ENCODE measurements around the gene YJEFN3.

DNA sequence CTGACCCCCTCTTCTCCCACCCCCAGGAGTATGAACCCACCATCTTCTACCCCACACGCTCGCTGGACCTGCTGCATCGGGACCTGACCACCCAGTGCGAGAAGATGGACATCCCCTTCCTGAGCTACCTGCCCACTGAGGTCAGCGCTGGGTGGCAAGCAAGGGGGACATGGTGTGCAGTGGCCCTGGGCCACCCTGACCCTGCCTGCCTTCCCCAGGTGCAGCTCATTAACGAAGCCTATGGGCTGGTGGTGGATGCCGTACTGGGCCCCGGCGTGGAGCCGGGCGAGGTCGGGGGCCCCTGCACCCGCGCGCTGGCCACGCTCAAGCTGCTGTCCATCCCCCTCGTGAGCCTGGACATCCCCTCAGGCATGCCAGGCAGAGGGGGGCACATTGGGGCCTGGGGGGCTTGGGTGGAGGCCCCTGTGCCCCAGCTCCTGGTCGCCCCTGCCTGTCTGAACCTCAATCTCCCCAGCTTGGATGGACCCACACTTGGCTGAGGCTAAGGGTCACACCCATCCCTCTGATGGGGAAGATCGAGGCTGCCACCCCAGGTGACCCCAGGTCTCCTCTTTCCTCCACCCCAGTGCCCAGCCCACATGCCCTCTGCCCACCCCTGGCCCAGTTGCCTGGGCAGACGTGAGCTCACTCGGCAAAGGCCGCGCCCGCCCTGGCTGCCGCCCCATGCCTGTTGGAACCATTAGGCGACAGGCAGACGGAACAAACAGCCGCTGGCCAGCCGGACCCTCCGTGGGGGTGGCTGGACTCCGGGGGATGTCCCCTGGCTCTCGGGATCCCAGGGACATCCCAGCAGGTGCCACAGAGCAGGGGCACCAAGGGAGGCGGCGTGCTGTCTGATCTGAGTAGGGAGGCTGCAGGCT is 6.8 kb downstream of the YJEFN3 start:
- TF ChIP-seq EZH2 (IDR thresholded peaks at IDR 0.05; ENCODE audit: low read length) = no peak
- TF ChIP-seq, protein P1, sequence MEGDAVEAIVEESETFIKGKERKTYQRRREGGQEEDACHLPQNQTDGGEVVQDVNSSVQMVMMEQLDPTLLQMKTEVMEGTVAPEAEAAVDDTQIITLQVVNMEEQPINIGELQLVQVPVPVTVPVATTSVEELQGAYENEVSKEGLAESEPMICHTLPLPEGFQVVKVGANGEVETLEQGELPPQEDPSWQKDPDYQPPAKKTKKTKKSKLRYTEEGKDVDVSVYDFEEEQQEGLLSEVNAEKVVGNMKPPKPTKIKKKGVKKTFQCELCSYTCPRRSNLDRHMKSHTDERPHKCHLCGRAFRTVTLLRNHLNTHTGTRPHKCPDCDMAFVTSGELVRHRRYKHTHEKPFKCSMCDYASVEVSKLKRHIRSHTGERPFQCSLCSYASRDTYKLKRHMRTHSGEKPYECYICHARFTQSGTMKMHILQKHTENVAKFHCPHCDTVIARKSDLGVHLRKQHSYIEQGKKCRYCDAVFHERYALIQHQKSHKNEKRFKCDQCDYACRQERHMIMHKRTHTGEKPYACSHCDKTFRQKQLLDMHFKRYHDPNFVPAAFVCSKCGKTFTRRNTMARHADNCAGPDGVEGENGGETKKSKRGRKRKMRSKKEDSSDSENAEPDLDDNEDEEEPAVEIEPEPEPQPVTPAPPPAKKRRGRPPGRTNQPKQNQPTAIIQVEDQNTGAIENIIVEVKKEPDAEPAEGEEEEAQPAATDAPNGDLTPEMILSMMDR (optimal IDR thresholded peaks at IDR 0.05 in 1 of 3, IDR thresholded peaks at IDR 0.05 in 1 of 3, conservative IDR thresholded peaks at IDR 0.05 in 1 of 3; ENCODE audit: extremely low read depth in 1 of 3, insufficient read depth in 2 of 3, low read length in 3 of 3) = no peak
